GM18498 (cell line): Measurements from ENCODE around the gene TOLLIP.
"Not testable (repeated sequence)": the region's sequence is repeated elsewhere in the genome, so short reads cannot be mapped to it uniquely, and the experiment has no call there.

Experiments
- ATAC-seq: cut with Tn5 transposase; IDR thresholded peaks from one replicate; pipeline ENCODE4 v1.9.1; 2021; ENCODE audit warnings: mild to moderate bottlenecking, moderate library complexity; ENCODE audit not compliant: unreplicated experiment

Gene TOLLIP

GRCh38 chr11:1344056-1344635 lies 34.7 kb upstream of the TOLLIP start:
- ATAC-seq = no peak

GRCh38 chr11:1343391-1344055 lies 34.1 kb upstream of the TOLLIP start:
- ATAC-seq = no peak

- ATAC-seq = no peak
Observed at GRCh38 chr11:1342946-1343345, 33.5 kb upstream of the TOLLIP start.

GRCh38 chr11:1341928-1342524 lies 32.6 kb upstream of the TOLLIP start:
- ATAC-seq = no peak

GRCh38 chr11:1341226-1341625 lies 31.8 kb upstream of the TOLLIP start:
- ATAC-seq = not testable (repeated sequence)

- ATAC-seq = no peak
Observed at GRCh38 chr11:1340111-1340510, 30.7 kb upstream of the TOLLIP start.

GRCh38 chr11:1339066-1339675 lies 29.7 kb upstream of the TOLLIP start:
- no peak for ATAC-seq

GRCh38 chr11:1338201-1339065 lies 29.0 kb upstream of the TOLLIP start:
- no peak for ATAC-seq

- no peak for ATAC-seq
Observed at GRCh38 chr11:1337647-1338007, 28.2 kb upstream of the TOLLIP start.

- no peak for ATAC-seq
Observed at GRCh38 chr11:1336836-1337646, 27.6 kb upstream of the TOLLIP start.

GRCh38 chr11:1335811-1336761 lies 26.7 kb upstream of the TOLLIP start:
- ATAC-seq = no peak

- ATAC-seq = no peak
Observed at GRCh38 chr11:1335264-1335810, 25.9 kb upstream of the TOLLIP start.

- no peak for ATAC-seq
Observed at GRCh38 chr11:1333860-1334259, 24.4 kb upstream of the TOLLIP start.

GRCh38 chr11:1333091-1333772 lies 23.8 kb upstream of the TOLLIP start:
- no peak for ATAC-seq

- no peak for ATAC-seq
Observed at GRCh38 chr11:1330473-1330872, 21.0 kb upstream of the TOLLIP start.

- ATAC-seq = no peak
Observed at GRCh38 chr11:1327064-1327460, 17.6 kb upstream of the TOLLIP start.

GRCh38 chr11:1326435-1327063 lies 17.1 kb upstream of the TOLLIP start:
- no peak for ATAC-seq

GRCh38 chr11:1323774-1324173 lies 14.3 kb upstream of the TOLLIP start:
- ATAC-seq = no peak
